Adrenal gland (tissue), 12 donors: ENCODE results near the gene GPR142. TPM values are rescaled to one million over a fixed set of nuclear protein-coding genes. Genes with fewer than 3 reads are reported as not detected.

Experiments used
- DNase-seq, 7 donors: peaks; one replicate each; pipeline ENCODE4 v3.0.0-alpha.2; 2019 to 2020
- H3K27ac ChIP-seq, 5 donors: fragments of 200-600 bp; sonication (generic) in 4 of 5; 1 replicate in 3 of 5; 2 replicates in 2 of 5; pipeline versions ENCODE4 v1.5.1 to v1.8.0; 2016 to 2020; ENCODE audit warnings: mild to moderate bottlenecking in 1 of 5
- H3K27me3 ChIP-seq: fragments of 200-600 bp; 2 replicates; pipeline ENCODE4 v1.8.0; 2021
- H3K36me3 ChIP-seq, 2 donors: fragments of 200-600 bp; replicated peaks in 1 of 2; 1 replicate in 1 of 2; 2 replicates in 1 of 2; pipeline versions ENCODE4 v1.5.1 to v1.8.0; 2018 to 2022
- H3K4me1 ChIP-seq, 2 donors: fragments of 200-600 bp; replicated peaks in 1 of 2; 1 replicate in 1 of 2; 2 replicates in 1 of 2; pipeline versions ENCODE4 v1.5.1 to v1.8.0; 2018 to 2021
- H3K4me3 ChIP-seq, 4 donors: fragments of 200-600 bp; sonication (generic) in 3 of 4; one replicate each; pipeline ENCODE4 v1.5.1; 2016 to 2018
- H3K9me3 ChIP-seq, 3 donors: fragments of 200-600 bp; sonication (generic) in 1 of 3; replicated peaks in 1 of 3; 1 replicate in 2 of 3; 2 replicates in 1 of 3; pipeline versions ENCODE4 v1.5.1 to v1.8.0; 2016 to 2021
- POLR2A ChIP-seq, 2 donors: fragments of 450-650 bp; IDR thresholded peaks; one replicate each; pipeline ENCODE4 v1.6.1; 2017; ENCODE audit warnings: antibody characterized with exemption in 2 of 2, mild to moderate bottlenecking in 2 of 2, moderate library complexity in 1 of 2
- WGBS, 4 donors: extraction: QIAGEN DNeasy Blood & Tissue Kit in 2 of 4; methylation state at CpG; one replicate each; pipeline versions ENCODE4 v1.1.5 to v1.1.7; 2013 to 2017; 5-methylcytosine and 5-hydroxymethylcytosine counted together
- intact Hi-C, 2 donors: fragments of 100-400 bp; cut with DNase I; formaldehyde crosslinking; loops; one replicate each; pipeline versions ENCODE4 v1.14.1 to v1.15.0; 2022 to 2023
- polyA plus RNA-seq, 3 donors: library from polyadenylated mRNA; stranded (reverse); fragments of 200-250 nt in 2 of 3; fragments of 350-450 nt in 1 of 3; fragmentation: Illumina TruSeq in 1 of 3; extraction: RNeasy Lipid Tissue Mini Kit (QIAGEN cat#74804) in 1 of 3; gene quantifications; one replicate each; pipeline ENCODE4 v1.2.3, GENCODE V29; 2013 to 2014
- total RNA-seq, 9 donors: library from RNA; depleted of rRNA in 4 of 9; stranded (reverse); fragments of >200 nt in 4 of 9; fragments of 120-200 nt in 1 of 9; fragmentation: NEBNext Ultra II Directional in 1 of 9; extraction: Animal tissue kit (Norgen Biotek cat#: 25700) in 1 of 9; gene quantifications; one replicate each; pipeline versions ENCODE4 v1.1.0 to v1.2.4, GENCODE V29; 2013 to 2023
- TF ChIP-seq, protein P1 (sequence below), 6 experiments: fragments of 450-650 bp in 4 of 6; fragments of 200-600 bp in 2 of 6; sonication (generic) in 1 of 6; IDR thresholded peaks; 1 replicate in 5 of 6; 2 replicates in 1 of 6; pipeline versions ENCODE4 v1.5.1 to v1.8.0; 2016 to 2021; ENCODE audit warnings: antibody characterized with exemption in 6 of 6, mild to moderate bottlenecking in 2 of 6, moderate library complexity in 1 of 6
- donor health status: healthy with polysubstance abuse.
- donor health status: Bipolar disorder and iron deficiency.
- donor health status: DM: yes; HTN: yes; CAD: no.
- donor health status: DM: no; HTN: no; CAD: no.
- donor health status: DM: no; HTN: no; CAD: no.
- donor health status: DM: yes; HTN: yes; CAD: no.

The GPR142 gene
- total and polyA plus RNA-seq, 12 donors, result 0.13 TPM; not detected in 11

- Histone ChIP-seq H3K27me3 (no peaks in the 10 kb centered on the region), H3K4me1 (peaks cover 5 to 7% of the 10 kb centered on the region in 2 donors), H3K36me3 (no peaks in the 10 kb centered on the region), H3K4me3 (peak overlapping the region in 1 of 4 donors; percentile 13), H3K9me3 (no peaks in the 10 kb centered on the region), H3K27ac (no peak overlapping the region)
- intact Hi-C loops, result loop anchor here (2.0 to 10.0 kb wide), 2 partner anchors 77 to 225 kb away; no protein-coding TSS in a partner anchor
- no peak for TF ChIP-seq POLR2A (IDR thresholded peaks at IDR 0.05)
- TF ChIP-seq, protein P1, sequence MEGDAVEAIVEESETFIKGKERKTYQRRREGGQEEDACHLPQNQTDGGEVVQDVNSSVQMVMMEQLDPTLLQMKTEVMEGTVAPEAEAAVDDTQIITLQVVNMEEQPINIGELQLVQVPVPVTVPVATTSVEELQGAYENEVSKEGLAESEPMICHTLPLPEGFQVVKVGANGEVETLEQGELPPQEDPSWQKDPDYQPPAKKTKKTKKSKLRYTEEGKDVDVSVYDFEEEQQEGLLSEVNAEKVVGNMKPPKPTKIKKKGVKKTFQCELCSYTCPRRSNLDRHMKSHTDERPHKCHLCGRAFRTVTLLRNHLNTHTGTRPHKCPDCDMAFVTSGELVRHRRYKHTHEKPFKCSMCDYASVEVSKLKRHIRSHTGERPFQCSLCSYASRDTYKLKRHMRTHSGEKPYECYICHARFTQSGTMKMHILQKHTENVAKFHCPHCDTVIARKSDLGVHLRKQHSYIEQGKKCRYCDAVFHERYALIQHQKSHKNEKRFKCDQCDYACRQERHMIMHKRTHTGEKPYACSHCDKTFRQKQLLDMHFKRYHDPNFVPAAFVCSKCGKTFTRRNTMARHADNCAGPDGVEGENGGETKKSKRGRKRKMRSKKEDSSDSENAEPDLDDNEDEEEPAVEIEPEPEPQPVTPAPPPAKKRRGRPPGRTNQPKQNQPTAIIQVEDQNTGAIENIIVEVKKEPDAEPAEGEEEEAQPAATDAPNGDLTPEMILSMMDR (IDR thresholded peaks at IDR 0.05), result peak; percentile 94 to 99 (median 98)
- DNase-seq, result peak; percentile 89 to 96 (median 93)
- 2 to 25% (median 18%) methylated on average over 7 to 20 of the region's 20 CpGs for WGBS, 4 donors
These were observed 12.3 kb downstream of the GPR142 start for GRCh38 chr17:74379495-74380085.

DNA sequence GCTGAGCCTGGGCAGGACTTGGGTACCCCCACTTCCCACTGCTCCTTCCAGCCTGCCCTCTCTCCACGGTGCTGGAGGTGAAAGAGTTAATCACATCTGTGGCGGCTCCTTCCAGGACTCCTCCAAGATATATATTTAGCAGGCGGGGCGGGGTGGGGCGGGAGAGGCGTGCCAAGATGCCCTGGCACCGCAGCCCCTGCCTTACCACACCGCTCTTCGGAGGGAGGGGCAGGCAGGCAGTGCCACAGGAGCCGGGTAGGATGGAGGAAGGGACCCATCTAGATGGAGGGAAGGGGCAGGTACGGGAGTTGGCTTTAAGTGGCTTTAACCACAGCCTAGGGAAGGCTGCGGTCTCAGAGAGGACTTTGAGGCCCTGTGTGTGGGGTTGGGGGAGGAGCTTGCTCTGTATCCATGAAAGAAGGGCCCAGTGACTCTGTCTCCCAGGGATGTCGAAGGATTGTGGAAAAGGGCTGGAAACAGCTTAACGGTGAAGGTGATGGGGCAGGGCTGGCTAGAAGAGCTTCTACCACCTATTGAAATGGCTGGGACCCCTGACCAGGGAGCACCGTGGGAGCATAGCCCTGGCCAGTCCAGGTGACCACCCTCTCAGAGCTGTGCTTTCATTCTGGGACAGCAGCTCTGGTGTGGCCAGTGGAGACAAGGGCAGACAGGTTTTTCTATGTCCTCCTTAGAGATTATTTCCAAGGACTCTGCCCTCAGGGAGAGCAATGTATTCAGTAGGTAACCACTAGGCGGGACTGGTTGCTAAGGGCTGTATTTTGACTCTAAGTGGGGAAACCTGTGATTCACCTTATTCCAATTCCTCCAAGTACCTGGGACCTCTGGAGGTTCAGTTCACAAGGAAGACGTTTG lies 13.0 kb downstream of the GPR142 start:
- intact Hi-C loops, result loop anchor here in 1 of 2 donors (2.0 kb wide), 1 partner anchor 76 kb away; no protein-coding TSS in a partner anchor
- Histone ChIP-seq H3K27ac (no peak overlapping the region), H3K36me3 (no peaks in the 10 kb centered on the region), H3K27me3 (no peaks in the 10 kb centered on the region), H3K4me3 (no peak overlapping the region), H3K9me3 (no peaks in the 10 kb centered on the region), H3K4me1 (peaks cover 5 to 7% of the 10 kb centered on the region in 2 donors)
- DNase-seq, result no peak
- no peak for TF ChIP-seq POLR2A (IDR thresholded peaks at IDR 0.05)
- TF ChIP-seq, protein P1 (IDR thresholded peaks at IDR 0.05), result no peak
- WGBS, 4 donors, result 55 to 72% (median 63%) methylated on average over 8 to 17 of the region's 17 CpGs

DNA sequence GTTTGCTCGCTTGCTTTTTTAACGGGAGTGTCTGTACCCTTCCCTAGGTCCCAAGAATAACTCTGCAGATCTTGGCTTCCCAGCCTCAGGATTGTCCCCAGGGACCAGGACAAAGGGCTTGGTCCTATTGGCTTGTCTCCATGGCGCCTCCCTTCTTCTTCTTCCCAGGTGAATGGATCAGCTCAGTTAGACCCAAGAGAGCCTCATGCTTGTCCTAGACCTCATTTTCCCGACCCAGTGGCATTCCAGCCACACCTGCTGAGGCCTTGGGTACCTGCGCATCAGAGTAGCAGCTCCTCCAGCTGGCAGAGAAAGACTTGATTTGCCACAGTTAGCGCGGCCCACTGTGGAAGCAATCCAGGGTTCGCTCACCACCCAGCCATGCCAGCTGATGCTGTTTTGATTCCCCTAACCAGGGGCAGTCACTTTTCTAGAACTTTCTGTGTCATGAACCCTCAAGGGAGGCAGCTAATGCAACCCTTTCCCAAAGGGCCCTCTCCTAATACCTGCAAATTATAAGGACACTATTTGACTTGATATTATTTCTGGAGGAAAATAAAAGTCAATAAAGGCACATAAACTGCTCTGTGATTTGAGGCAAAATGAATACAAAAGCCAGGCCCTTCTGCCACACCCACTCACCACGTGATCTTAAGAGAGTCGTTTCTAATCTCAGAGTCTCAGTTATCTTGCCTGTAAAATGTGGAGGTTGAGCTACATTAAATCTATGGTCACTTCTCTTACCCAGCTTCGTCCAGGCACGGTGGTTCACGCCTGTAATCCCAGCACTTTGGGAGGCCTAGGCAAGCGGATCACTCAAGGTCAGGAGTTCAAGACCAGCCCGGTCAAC lies 13.9 kb downstream of the GPR142 start:
- no peaks in the 10 kb centered on the region for H3K9me3 ChIP-seq
- no peaks in the 10 kb centered on the region for H3K27me3 ChIP-seq
- WGBS, 4 donors, result 82 to 89% (median 87%) methylated on average over 14 to 15 of the region's 15 CpGs
- intact Hi-C loops, result loop anchor here in 1 of 2 donors (2.0 kb wide), 1 partner anchor 76 kb away; no protein-coding TSS in a partner anchor
- H3K36me3 ChIP-seq, result no peaks in the 10 kb centered on the region
- no peak for TF ChIP-seq POLR2A (IDR thresholded peaks at IDR 0.05)
- TF ChIP-seq, protein P1 (IDR thresholded peaks at IDR 0.05), result no peak
- no peak overlapping the region for H3K27ac ChIP-seq
- H3K4me1 ChIP-seq, result peaks cover 6 to 7% of the 10 kb centered on the region in 2 donors
- no peak overlapping the region for H3K4me3 ChIP-seq
- DNase-seq, result no peak
